ENCODE results near the gene NDUFB3.

- TF ChIP-seq EZH2 (IDR thresholded peaks at IDR 0.05; ENCODE audit: low read depth) (no peak), CTCF (conservative IDR thresholded peaks at IDR 0.05) (no peak)
Observed at GRCh38 chr2:201057715-201058248, 14.0 kb upstream of the NDUFB3 start.

All from PC-9 (cell line).